RPMI8226 (cell line): ENCODE results near the gene FIGNL1.
A peak's percentile ranks its signal among the peaks of the same experiment; 100 is the strongest.

Experiments
- DNase-seq: peaks from one replicate; pipeline ENCODE4 v3.0.0-alpha.2; 2015

Gene FIGNL1

DNA sequence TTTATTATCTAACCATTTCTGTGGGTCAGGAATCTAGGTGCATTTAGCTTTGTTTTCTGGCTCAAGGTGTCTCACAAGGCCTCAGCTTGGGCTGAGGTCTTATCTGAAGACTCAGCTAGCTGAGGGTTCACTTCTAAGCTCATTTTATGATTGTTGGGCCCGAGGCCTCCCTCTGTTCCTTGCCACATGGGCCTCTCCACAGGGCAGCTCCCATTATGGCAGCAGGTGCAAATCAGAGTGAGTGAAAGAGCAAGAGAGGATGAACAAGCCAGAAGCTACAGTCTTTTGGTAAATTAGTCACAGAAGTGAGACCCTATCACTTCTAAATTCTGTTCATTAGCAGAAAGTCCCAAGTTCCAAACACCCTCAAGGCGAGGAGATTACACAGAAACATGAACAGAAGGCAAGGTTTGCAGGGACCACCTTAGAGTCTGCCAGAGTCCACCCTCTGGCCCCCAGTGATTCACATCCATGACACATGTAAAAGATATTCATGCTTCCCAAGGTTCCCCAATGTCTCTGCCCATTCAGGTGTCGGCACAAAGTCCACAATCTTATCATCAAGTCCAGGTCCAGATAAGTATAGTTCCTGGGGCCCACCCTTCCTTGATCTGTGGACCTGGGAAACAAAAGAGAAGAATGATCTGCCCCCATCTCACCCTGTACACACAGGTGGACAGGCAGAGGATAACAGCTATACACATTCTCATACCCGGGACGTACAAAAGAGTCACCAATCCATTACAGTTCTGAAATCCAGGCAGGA lies 23.7 kb downstream of the FIGNL1 start:
- no peak for DNase-seq

- DNase-seq: no peak
Observed at GRCh38 chr7:50425318-50425717, 24.8 kb downstream of the FIGNL1 start.

DNA sequence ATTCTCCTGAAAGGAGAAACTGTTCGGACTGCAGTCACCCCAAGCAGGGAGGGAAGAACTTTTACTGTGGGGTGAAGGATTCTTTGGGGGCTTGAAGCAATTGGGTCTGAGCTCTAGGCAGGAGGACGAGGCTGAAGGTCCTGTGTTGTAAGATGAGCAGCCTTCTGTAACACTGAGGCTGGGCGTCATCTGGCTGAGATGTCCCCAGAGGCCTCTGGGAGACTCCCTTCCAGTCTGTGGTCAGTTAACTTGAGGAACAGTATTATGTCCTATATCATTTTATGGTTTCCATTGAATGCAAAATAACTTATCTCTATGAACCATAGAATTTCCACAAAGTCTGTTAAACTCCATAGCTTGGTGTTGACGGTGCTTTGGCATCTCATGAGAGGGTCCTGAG lies 26.3 kb downstream of the FIGNL1 start:
- DNase-seq: no peak

DNA sequence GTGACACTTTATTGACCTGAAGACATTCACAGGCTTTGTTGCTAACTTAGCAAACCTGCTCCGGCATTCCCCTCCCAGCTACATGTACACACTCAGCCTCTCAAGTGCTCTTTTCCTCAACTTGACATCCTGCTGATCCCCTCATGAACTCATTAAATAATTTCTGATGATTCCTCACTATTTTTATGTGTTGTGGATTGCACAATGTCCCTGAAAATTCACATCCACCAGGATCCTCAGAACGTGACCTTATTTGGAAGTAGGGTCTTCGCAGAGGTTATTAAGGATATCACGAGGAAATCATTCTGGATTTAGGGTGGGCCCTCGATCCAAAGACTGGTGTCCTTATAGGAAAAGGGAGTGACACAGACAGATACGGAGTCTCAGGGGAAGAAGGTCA lies 27.3 kb downstream of the FIGNL1 start:
- DNase-seq: no peak

GRCh38 chr7:50421043-50421442 lies 29.1 kb downstream of the FIGNL1 start:
- DNase-seq: no peak

- no peak for DNase-seq
Observed at GRCh38 chr7:50418526-50419290, 31.4 kb downstream of the FIGNL1 start.

DNA sequence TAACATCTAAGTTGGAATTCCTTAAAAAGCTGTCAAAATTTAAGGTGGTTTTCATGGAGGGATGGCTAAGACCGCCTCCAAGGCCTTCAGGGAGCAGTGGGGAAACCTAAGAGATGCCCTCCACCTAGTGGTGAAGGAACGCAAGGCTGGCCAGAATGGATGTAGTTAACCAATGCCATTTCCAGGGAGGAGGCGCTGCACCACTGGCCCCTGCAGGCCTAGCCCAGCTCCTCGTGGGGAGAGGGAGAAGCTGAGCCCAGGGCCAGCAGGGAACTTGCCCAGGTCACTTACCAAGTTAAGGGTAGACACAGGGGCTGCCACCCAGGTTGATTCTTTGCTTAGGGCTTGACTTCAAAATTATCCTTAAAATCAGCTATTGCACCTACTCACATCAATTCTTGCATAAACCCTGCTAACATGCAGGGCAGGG lies 32.0 kb downstream of the FIGNL1 start:
- DNase-seq: peak; percentile 85

DNA sequence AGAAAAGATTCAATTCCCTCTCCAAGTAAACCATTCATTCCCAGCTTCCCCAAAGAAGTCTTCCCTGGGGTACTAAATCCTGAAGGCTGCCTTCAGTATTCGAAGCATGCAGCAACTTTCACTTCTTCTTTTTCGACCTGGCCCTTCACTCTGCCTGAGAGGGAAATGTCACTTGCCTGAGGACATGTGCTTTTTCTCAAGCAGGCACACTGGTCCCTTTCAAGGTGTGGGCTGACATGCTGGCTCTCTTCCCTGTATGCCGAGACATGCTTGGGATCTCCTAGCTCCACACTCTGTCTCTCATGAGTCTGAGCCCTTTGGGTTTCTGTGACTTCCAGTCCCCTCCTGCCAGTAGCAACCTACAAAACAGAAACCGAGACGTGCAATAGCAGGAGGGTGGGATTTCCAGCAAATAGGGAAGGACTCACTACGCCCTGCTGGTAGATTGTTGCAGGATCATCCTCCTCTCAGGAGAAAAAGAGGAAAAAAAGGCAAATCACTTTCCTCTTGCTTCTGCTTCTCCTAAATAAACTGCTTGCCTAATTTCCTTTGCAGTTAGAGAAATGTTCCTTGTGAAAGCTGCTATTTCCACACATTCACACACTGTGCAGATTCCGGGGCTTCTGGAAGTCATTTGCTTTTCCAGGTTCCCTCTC lies 33.5 kb downstream of the FIGNL1 start:
- DNase-seq: peak; percentile 80

DNA sequence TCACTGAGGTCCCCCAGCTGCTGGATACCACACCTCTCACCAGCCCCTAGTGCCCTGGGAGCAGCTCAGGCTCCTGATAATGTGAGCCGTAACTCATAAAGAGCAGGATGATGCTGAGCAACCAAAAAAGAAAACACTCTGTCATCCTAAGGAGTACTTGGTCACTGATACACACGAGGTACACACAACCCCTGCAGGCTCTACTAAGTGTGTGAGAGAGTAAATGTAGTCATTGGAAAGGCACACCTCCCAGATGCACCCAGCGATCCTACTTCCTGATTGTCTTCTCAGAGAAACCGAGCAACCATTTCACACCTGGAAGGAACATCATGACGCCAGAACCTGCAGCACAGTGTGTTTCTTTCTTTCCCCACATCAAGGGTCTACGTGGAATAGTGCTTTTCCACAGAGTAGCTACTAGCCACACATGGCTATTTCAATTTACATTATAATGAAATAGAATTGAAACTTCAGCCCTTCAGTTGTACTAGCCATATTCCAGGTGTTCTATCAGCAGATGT lies 34.2 kb downstream of the FIGNL1 start:
- DNase-seq: peak; percentile 15

DNA sequence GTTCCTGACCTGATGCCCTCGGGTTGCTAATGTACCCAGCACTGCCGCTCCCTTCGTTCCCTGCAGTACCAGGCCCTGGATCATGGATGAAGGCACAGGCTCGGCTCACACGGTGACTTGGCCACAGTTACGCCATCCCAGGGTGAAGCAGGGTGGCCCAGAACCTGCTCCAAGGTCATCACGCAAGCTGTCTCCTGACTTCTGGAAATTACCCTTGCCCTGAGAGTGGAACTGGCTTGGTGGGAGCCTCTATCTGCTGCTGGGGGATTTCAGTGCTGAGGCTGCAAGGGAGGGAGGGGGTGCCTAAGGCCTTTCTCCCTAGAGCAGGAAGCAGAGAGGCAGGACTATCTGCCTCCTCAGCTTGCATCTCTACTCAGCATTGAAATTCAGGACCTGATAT lies 36.6 kb downstream of the FIGNL1 start:
- no peak for DNase-seq

- DNase-seq: no peak
Observed at GRCh38 chr7:50412973-50413372, 37.2 kb downstream of the FIGNL1 start.

GRCh38 chr7:50411332-50411731 lies 38.8 kb downstream of the FIGNL1 start:
- DNase-seq: no peak

- no peak for DNase-seq
Observed at GRCh38 chr7:50409856-50410745, 40.0 kb downstream of the FIGNL1 start.

DNA sequence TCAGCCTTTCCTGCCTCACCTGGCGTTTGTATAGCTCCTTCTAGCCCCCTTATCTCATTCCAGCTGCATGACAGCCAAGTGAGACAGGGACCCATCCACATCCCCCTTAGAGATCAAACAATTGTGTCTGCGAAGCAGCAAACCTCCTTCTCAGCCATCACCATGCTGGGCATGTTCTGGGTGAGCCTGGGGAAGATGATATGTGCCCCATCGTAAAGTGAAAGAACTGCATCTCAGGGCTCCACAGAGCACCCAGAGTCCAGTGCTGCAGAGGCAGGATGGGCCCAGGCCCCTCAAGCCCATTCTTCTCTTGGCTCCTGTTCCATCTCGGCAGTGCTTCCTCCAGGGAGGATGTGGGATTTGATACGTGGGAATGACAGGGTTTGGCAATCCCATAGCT lies 43.2 kb downstream of the FIGNL1 start:
- no peak for DNase-seq

DNA sequence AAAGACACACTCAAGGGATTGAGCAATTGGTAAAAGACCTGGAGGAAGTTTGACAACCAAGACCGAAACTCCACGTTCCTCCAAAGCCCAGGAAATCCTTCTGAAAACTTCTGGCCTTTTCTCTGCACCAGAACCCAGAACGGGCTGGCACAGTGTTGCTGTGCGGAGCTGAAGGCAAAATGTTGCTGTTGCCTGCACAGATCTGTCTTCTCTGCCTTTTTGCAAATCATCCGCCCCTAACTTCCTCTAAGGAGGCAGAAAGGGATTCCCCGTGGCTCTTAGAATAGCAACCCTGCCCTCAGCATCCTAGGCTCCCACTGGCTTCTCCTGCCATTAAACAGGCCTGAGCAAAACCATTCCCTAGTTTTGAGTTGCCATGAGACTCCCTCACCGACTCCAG lies 44.9 kb downstream of the FIGNL1 start:
- DNase-seq: no peak

DNA sequence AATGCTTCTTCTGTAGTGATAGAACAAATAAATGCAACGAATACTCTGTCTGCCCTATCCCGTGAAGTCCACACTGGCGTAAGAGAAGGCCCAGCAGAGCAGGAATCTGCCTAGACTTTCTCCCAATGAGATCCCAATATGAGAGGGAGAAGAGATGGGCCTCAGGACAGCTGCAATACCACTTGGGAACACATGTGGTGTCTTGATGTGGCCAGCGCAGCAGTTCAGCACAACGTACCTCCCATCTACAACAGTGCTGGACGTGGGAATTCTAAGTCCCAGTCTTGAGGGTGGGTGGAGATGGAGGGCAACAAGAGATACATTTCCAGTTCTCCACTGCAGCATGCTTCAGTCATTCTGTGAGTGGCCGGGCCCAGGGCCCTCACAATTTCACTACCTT lies 45.8 kb downstream of the FIGNL1 start:
- no peak for DNase-seq

DNA sequence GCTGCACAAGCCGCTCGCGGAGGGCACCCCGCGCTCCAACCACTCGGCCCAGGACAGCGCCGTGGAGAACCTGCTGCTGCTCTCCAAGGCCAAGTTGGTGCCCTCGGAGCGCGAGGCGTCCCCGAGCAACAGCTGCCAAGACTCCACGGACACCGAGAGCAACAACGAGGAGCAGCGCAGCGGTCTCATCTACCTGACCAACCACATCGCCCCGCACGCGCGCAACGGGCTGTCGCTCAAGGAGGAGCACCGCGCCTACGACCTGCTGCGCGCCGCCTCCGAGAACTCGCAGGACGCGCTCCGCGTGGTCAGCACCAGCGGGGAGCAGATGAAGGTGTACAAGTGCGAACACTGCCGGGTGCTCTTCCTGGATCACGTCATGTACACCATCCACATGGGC lies 50.0 kb downstream of the FIGNL1 start:
- no peak for DNase-seq

GRCh38 chr7:50399635-50400034 lies 50.5 kb downstream of the FIGNL1 start:
- no peak for DNase-seq

GRCh38 chr7:50399206-50399605 lies 50.9 kb downstream of the FIGNL1 start:
- no peak for DNase-seq

GRCh38 chr7:50397971-50398324 lies 52.2 kb downstream of the FIGNL1 start:
- no peak for DNase-seq

DNA sequence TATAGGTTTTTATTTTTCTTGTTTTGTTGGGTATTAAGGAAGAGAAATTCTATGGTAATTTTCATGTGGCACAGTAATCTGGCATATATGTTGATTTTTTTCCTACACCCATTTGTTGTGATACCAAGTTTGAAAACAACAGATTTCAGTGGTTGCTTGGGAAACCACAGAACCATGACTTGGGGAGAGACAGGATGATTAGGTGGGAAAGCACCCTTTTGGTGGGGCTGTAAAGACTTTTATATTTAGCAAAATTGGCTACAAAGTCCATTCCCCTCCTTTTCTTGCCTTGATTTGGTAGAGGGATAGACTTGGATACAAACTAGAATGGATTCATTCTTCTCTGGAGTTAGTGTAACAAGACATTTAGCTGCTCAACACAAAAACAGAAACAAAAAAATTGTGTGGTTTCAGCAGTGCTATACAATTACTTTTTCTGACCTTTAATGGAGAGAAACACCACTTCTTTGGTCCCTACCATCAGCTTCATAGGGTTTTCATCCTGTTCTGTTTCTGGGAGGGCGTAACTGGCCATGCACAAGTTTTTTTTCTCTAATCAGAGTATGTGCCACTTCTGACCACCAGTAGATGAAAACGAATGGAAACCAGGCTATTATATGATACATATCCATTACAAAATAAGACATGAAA lies 52.7 kb downstream of the FIGNL1 start:
- no peak for DNase-seq

DNA sequence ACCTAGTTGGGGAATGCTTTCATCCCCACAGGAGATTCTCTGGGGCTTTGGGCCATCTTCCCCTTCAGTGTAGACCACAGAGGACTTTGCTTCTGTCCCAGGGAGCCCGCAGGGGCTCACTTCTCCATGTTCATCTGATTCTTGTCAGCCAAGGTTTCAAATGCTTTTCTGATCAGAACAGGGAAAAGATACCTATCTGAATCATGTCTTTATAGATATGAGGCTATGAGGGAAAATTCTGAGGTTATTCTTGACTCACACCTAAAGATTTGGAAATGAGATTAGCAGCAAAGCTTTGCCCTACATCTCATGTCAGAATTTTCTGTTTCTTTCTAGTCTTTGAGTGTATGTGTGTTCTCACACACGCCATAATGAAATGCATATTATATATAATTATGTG lies 53.3 kb downstream of the FIGNL1 start:
- DNase-seq: no peak
